ENCODE measurements around the gene PARD6G. TPM values are rescaled to one million over a fixed set of nuclear protein-coding genes. Genes with fewer than 3 reads are reported as not detected.

PARD6G gene
- total RNA-seq, 2 donors from 2014 or later, result 1.9 to 2.8 TPM

DNA sequence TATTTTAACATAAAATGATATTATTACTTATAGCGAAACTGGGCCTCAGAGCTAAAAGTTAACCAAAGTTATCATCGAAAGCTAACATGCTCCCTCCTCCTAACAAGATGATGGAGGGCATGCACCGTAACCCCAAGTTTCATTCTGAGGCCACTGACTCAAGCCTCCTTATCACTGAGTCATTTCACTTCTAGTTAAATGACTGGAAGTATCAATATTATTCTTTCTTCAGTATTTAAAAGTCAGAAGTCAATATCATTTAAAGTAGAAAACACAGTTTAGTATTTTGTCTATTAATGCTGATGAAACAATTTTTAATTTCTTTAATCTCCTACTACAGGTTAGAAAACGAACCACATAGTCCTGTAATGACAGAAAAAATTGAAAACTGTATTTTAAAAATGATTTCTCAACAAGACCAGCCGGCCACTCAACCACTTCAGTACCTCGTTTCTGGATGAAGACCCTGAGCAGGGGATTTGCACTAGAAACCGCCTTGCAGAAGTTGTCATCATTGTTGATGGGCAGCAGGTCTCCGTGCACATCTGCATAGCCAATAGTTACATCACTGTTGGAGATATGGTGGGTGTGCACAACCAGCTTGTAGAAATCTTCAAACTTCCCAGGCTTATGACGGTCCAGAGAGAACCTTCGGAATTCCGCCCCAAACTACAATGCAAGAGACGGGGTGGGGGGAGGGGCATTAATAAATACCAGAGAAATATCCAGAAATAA lies 44.9 kb downstream of the PARD6G start:
- Histone ChIP-seq H3K4me3 (no peak overlapping the region), H3K4me1 (no peaks in the 10 kb centered on the region), H3K36me3 (no peaks in the 10 kb centered on the region), H3K27ac (no peak overlapping the region), H3K9me3 (no peaks in the 10 kb centered on the region), H3K27me3 (no peaks in the 10 kb centered on the region)
- TF ChIP-seq, protein P1, sequence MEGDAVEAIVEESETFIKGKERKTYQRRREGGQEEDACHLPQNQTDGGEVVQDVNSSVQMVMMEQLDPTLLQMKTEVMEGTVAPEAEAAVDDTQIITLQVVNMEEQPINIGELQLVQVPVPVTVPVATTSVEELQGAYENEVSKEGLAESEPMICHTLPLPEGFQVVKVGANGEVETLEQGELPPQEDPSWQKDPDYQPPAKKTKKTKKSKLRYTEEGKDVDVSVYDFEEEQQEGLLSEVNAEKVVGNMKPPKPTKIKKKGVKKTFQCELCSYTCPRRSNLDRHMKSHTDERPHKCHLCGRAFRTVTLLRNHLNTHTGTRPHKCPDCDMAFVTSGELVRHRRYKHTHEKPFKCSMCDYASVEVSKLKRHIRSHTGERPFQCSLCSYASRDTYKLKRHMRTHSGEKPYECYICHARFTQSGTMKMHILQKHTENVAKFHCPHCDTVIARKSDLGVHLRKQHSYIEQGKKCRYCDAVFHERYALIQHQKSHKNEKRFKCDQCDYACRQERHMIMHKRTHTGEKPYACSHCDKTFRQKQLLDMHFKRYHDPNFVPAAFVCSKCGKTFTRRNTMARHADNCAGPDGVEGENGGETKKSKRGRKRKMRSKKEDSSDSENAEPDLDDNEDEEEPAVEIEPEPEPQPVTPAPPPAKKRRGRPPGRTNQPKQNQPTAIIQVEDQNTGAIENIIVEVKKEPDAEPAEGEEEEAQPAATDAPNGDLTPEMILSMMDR (IDR thresholded peaks at IDR 0.05), result no peak
- peak; percentile 16 for DNase-seq (ENCODE audit: low spot score)

DNA sequence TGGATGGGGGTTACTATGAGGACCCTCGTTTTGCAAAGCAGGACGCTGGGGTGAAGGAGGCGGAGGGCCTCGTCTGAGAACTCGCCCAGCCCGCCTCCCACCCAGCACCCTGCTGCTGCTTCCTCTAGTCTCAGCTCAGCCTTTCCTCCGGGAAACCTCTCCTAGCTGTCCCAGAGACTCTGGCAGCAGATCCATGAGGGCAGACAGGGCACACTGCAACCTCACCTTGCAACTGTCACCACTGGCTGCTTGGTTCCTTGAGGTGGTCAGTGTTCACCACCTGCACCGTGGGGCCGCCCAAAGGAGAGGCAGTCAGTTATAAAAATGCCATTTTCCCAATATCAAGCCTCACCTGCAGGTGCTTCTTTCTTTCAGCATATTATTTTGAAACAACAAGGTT lies 45.6 kb downstream of the PARD6G start:
- H3K9me3 ChIP-seq, result no peaks in the 10 kb centered on the region
- no peak overlapping the region for H3K27ac ChIP-seq
- DNase-seq (ENCODE audit: low spot score), result peak; percentile 40
- no peak overlapping the region for H3K4me3 ChIP-seq
- H3K27me3 ChIP-seq, result no peaks in the 10 kb centered on the region
- TF ChIP-seq, protein P1 (IDR thresholded peaks at IDR 0.05), result no peak
- H3K4me1 ChIP-seq, result no peaks in the 10 kb centered on the region
- no peaks in the 10 kb centered on the region for H3K36me3 ChIP-seq

DNA sequence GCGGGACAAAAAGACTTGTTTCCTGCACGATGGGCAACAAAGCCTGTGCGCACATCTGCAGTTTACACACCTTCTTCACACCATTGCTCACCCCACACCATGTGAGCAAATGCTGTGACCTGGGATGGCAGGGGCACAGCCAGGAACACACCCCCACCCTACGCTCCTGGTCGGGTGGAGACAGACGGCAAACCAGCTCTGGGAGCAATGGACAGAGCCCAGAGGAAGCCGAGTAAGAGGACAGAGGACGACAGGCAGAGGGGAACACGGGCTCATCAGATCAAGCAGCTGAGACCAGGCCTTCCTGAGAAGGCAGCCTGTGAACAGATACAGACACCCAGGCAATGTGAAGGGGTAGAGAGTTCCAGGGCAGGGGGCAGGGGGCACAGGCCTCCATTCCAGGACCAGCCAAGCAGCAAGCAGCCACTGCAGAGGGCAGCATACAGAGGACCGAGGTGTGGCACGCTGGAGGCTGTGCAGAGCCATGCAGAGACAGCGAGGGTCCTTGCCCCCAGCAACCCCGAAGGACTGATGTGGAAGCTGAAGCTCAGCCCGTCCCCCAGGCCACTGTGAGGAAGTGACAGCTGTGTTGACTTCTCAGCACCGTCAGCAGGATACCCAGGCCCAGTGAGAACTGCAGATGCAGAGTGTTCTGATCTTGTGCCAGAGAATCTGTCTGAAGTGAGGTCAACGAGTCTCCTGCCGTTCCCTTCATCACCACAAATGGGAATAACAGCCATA lies 46.2 kb downstream of the PARD6G start:
- TF ChIP-seq, protein P1 (IDR thresholded peaks at IDR 0.05), result no peak
- peak; percentile 47 for DNase-seq (ENCODE audit: low spot score)
- Histone ChIP-seq H3K4me3 (no peak overlapping the region), H3K27ac (no peak overlapping the region), H3K36me3 (no peaks in the 10 kb centered on the region), H3K4me1 (no peaks in the 10 kb centered on the region), H3K9me3 (no peaks in the 10 kb centered on the region), H3K27me3 (no peaks in the 10 kb centered on the region)

DNA sequence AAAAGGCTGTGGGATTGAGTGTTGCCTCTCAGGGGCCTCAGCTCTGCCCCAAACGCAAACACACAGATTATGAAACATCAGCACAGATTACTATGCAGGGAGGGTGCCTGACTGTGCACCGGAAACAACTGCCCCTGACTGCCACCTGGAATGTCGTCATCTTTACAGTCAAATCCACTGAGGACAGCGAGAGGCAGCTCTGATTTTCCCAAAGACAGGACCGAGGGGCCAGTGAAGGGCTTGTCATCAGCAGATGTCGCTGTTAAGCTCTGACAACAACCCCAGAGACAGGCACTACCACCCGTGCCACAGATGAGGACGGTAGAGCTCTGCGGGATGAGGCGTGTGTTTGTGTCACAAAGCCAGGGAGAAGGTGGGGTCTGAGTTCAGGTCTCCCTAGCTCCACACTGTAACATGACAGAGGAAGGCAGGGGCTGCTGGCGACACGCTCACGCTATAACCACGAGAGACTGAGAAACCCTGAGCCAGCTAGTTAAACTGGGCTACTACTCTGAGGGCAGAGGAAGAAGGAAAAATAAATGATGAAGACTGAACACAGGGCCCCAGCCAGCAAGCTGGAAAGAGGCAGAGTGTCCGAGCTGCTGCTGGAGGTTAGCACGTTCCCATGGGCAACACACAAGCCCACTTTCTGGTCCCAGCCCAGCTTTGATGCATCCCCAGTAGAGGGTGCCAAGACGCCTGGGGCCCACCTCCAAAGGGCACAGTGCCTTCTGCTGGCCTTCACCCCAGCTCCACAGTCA lies 47.0 kb downstream of the PARD6G start:
- Histone ChIP-seq H3K27me3 (no peaks in the 10 kb centered on the region), H3K27ac (no peak overlapping the region), H3K4me3 (no peak overlapping the region), H3K36me3 (no peaks in the 10 kb centered on the region), H3K9me3 (no peaks in the 10 kb centered on the region), H3K4me1 (no peaks in the 10 kb centered on the region)
- peak; percentile 47 for DNase-seq (ENCODE audit: low spot score)
- TF ChIP-seq, protein P1 (IDR thresholded peaks at IDR 0.05), result peak in 1 of 2 donors; percentile 18

DNA sequence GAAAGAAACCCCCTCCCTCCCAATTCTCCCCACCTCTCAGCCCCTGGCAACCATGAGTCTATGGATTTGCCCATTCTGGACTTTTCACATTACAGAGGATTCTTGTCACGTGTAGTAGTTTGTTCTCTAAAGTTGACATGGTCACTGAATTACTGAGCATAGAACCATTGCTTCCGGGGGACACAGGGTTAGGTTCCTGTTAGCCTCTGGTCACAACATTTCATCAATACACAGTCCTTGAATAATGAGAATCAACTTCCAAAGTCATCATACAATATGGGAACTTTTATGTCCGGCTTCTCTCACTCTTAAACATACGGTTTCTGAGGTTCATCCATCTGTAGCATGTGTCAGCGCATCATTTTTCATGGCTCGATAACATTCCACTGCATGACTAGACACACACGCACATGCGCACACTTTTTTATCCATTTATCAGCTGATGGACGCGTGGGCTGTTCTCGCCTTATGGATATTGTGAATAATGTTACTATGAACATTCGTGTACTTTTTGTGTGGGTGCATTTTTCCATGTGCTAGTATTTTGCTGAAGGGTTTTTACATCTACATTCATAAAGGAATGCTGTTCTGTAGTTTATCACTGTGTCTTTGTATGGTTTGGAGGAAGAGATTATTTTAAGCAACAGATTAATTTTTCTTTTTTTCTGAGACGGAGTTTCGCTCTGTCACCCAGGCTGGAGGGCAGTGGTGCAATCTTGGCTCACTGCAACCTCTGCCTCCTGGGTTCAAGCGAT lies 48.1 kb downstream of the PARD6G start:
- no peaks in the 10 kb centered on the region for H3K36me3 ChIP-seq
- H3K4me1 ChIP-seq, result no peaks in the 10 kb centered on the region
- no peak for DNase-seq (ENCODE audit: low spot score)
- no peak overlapping the region for H3K27ac ChIP-seq
- no peak overlapping the region for H3K4me3 ChIP-seq
- H3K9me3 ChIP-seq, result no peaks in the 10 kb centered on the region
- TF ChIP-seq, protein P1 (IDR thresholded peaks at IDR 0.05), result no peak
- no peaks in the 10 kb centered on the region for H3K27me3 ChIP-seq

Data from right atrium auricular region (tissue), 2 donors.